D721Med (cell line): Measurements from ENCODE around the gene AP3S1.
A peak's percentile ranks its signal among the peaks of the same experiment; 100 is the strongest.
"Not testable (repeated sequence)": the region's sequence is repeated elsewhere in the genome, so short reads cannot be mapped to it uniquely, and the experiment has no call there.

Experiments
- DNase-seq: peaks from one replicate; pipeline ENCODE4 v3.0.0; 2011; ENCODE audit warnings: low spot score; ENCODE audit not compliant: insufficient read length
- FAIRE-seq: peaks from 2 replicates; lab custom pipeline; 2011; peaks lifted over from hg19 to GRCh38; lab: Jason Lieb, UNC
- TF ChIP-seq, protein P1 (sequence below): IDR thresholded peaks from 2 replicates; pipeline ENCODE4 v1.5.1; 2012; ENCODE audit warnings: mild to moderate bottlenecking, control low read depth; ENCODE audit not compliant: insufficient read depth; ENCODE audit errors: missing control alignments

The AP3S1 gene

DNA sequence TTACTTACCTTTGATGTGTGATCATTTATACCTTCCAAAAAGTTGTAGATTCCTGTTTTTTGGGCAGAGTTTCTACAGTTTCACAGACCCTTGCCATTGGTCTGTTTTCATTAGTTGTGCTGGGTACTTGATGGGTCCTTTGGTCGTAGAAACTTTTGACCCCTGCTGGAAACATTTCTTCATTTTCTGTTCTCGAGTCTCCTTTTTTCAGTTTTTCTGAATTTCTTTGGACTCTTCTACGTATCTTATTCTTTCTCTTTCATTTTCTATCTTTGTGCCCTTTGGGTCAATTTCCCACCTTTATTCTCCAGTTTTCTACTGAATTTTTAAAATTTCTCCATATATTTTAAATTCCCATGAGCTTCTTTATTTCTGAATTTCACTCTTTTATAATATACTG lies 16.7 kb downstream of the AP3S1 start:
- no peak for FAIRE-seq
- TF ChIP-seq, protein P1, sequence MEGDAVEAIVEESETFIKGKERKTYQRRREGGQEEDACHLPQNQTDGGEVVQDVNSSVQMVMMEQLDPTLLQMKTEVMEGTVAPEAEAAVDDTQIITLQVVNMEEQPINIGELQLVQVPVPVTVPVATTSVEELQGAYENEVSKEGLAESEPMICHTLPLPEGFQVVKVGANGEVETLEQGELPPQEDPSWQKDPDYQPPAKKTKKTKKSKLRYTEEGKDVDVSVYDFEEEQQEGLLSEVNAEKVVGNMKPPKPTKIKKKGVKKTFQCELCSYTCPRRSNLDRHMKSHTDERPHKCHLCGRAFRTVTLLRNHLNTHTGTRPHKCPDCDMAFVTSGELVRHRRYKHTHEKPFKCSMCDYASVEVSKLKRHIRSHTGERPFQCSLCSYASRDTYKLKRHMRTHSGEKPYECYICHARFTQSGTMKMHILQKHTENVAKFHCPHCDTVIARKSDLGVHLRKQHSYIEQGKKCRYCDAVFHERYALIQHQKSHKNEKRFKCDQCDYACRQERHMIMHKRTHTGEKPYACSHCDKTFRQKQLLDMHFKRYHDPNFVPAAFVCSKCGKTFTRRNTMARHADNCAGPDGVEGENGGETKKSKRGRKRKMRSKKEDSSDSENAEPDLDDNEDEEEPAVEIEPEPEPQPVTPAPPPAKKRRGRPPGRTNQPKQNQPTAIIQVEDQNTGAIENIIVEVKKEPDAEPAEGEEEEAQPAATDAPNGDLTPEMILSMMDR: no peak
- no peak for DNase-seq

DNA sequence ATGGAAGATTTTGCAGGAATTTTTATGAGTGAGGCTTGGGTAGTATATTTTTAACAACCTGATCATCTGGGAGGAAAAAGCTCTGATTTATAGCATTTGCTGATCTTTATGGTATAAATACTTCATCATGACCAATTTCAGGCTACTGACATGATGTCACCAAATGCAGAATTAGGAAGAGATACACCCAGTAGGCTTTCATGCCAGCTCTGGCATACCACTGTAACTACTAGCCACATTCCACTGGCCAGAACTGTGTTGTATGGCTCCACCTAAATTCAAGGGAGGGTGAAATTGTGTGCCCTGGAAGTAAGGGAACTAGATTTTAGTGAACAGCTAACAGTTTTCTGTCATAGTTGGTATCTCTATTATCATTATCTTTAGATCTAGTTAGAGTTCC lies 17.6 kb downstream of the AP3S1 start:
- DNase-seq (no peak), FAIRE-seq (peak; percentile 25)
- TF ChIP-seq, protein P1: no peak

DNA sequence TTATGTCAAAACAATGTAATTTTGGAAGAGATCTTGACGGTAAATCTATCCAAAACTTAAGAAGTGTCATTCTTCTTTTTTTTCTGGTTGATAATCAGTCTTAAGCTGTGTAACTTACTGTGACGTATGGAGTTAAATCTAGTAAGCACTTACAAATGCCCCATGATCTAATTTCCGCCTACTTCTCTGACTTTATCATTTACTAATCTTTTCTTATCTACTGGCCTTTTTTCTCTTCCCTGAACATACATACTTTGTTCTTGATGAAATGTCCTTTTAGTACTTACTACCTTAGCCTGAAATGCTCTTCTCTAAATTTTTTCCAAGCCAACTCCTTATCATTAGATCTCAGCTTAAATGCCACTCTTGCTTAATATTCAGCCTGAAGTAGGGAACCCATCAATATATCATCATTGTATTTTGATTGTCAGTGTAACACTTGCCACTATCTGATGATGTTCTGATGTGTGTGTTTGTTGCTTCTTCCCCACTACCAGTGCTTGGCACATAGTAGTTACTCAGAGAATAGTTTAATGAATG lies 27.6 kb downstream of the AP3S1 start:
- DNase-seq (no peak), FAIRE-seq (no peak)
- TF ChIP-seq, protein P1: no peak

DNA sequence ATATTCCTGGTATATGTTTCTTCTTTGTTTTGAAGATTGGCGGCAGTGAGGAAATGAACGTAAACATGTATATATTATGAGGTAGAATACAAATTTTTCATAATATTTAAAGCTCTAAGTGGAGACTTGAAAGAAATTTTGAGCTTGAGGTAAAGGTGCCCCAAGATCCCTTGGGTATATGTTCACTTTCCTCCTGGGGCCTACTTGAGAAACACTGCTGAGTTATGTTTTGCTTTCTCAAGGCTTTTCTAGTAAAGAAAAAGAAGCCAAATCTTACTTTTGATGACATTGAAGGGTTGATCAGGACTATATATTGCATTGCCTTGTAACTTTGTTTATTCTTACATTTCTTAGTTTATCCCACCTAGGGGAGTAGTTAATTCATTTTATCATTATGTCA lies 30.7 kb downstream of the AP3S1 start:
- FAIRE-seq (no peak), DNase-seq (no peak)
- TF ChIP-seq, protein P1: no peak

DNA sequence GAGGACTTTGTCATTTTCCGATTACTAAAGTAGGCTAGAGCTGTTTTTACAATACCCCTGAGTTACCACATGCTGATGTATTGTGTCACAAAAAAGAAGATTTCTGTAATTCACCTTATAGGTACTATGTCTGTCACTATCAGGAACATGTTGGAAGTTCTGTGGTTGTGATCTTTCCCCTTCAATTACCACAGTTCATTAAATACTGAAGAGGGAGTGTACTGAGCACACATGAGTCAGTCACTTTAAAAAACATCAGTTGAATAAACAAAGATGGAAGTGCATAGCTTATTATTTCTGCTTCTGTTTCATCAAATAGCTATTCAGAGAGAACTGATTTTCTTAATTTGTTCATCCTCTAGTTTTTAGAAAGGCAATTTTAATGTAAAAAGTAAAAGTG lies 31.7 kb downstream of the AP3S1 start:
- TF ChIP-seq, protein P1: no peak
- DNase-seq (no peak), FAIRE-seq (peak; percentile 84)

DNA sequence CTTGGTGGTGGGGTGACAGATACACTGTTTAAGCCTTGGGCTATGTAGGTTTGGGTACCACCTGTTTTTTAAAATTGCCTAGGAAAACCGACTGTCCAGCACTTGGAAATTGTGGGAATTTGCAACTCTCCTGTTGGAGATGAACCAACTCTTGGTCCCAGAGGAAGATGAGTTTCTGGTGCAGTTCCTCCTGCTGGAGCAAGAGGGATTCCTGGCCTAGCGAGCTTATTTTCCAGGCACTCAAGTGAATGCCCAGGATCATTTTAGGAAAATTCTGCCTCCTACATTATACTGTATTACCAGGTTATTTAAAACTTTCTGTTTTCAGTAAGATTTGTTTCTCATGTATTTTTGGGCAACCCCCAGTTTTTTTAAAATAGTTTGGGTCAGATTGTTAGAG lies 33.7 kb downstream of the AP3S1 start:
- no peak for DNase-seq
- TF ChIP-seq, protein P1: no peak
- no peak for FAIRE-seq

DNA sequence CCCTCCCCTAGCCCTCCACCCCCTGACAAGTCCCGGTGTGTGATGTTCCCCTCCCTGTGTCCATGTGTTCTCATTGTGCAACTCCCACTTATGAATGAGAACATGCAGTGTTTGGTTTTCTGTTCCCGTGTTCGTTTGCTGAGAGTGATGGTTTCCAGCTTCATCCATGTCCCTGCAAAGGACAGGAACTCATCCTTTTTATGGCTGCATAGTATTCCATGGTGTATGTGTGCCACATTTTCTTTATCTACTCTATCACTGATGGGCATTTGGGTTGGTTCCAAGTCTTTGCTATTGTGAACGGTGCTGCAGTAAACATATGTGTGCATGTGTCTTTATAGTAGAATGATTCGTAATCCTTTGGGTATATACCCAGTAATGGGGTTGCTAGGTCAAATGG lies 35.6 kb downstream of the AP3S1 start:
- not testable (repeated sequence) for DNase-seq, FAIRE-seq

DNA sequence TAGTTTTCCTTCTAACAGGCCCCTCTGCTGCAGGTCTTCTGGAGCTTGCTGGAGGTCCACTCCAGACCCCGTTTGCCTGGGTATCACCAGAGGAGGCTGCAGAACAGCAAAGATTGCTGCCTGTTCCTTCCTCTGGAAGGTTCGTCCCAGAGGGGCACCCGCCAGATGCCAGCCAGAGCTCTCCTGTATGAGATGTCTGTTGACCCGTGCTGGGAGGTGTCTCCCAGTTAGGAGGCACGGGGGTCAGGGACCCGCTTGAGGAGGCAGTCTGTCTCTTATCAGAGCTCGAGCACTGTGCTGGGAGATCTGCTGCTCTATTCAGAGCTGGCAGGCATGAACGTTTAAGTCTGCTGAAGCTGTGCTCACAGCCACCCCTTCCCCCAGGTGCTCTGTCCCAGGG lies 40.7 kb downstream of the AP3S1 start:
- not testable (repeated sequence) for DNase-seq, FAIRE-seq
